ENCODE measurements around the gene COLEC11.
A peak's percentile ranks its signal among the peaks of the same experiment; 100 is the strongest.
"Not testable (repeated sequence)": the region's sequence is repeated elsewhere in the genome, so short reads cannot be mapped to it uniquely, and the experiment has no call there.

COLEC11 gene

DNA sequence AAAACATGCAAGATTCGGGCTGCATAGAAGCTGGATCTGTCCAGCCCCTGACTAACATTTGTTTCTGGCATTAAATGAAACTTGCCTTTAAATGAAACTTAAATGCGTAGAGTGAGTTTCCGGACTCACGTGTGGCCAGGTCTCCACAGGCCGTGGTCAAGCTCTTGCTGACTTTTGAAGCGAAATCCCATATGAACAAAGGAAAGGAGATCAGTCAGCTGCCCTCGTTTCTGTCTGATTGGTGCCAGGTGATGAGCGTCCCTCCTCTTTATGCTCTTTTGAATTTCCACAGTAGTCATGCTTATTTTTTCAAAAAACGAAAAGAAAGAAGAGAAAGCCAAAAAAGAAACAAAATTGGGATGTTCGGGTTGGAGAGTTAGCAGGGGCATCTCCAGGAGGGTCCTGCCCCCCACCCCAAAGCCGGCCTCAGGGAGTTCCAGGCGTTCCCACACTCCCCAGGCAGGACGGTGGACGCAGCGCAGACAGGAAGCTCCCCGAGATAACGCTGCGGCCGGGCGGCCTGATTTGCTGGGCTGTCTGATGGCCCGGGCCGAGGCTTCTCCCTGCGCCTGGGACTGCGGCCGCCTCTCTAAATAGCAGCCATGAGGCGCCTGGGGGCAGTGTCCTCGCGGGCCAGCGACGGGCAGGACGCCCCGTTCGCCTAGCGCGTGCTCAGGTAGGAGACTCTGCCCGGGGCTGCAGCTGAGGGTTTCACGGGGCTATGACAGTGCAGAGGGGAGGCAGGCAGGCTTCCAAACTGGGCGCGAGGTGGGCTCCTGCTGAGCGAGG is at the start of gene COLEC11:
TSS of gene COLEC11 (plus strand) at position 620 of the 789 bp plus-strand sequence. CDS start 9,229 bp downstream, outside the sequence.
- DNase-seq, result no peak

DNA sequence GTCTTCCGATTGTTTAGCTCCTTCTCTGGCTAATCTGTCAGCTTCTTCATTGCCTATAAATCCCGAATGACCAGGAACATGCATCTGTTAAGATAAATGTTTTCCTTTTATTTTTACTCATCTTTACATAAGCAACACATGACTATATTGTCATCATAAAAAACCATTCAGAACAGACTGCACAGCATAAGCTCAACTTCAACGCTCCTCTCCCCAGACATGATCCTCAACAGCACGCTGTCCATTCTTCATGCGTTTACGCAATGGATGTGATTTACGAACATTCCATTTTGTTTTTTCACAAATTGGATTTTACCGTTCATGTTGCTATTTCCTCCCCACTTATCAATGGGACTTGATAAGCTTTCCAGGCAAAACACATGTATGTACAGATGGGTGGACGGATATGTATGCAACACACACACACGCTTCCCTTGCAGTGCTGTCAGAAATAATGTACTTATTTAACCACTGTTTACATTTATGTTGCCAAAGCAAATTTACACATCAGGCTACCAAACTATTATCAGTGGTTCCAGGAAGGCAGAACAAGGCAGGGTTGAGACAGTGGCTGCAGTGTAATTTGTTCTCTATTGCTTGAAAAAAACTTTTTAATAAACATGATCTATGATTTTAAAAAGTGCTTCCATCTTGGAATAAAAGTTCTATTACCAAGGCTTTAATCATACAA is 49.0 kb upstream of the COLEC11 start:
- no peak for DNase-seq

DNA sequence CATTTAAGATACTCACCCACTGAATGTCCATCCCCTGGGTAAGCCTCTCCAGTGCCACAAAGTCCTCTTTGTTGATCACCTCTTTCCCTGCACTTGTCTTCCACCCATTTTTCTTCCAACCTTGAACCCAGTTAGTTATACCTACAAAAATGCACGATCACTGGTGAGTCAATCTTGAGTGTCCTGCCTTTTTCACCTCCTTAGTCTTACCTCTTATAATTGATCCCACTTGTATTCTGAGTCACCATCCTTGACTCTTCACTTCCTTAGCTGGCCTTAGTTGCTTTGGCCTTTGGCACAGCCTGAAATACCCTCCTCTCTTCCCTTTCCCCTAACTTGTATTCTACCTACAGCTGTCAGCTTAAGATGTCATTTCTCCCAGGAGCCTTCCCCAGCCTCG is 47.0 kb upstream of the COLEC11 start:
- no peak for DNase-seq

DNA sequence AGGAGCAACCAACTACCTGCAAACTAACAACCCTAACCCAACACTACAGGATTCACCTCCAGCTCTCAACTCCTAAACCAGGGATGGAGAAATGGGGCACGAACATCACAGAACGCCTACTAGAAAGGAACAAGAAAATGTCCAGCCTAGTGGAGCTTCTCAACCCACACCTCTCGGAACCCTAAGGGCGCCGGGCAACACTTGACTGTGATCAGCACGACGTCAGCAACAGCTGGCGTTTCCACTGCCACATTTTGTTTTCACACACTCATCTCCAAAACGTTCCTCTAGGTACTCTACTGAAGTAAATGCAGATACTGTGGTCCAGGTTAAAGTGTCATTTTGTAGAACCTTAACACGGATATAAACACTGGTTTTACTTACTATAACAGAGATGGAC is 41.0 kb upstream of the COLEC11 start:
- DNase-seq, result no peak

DNA sequence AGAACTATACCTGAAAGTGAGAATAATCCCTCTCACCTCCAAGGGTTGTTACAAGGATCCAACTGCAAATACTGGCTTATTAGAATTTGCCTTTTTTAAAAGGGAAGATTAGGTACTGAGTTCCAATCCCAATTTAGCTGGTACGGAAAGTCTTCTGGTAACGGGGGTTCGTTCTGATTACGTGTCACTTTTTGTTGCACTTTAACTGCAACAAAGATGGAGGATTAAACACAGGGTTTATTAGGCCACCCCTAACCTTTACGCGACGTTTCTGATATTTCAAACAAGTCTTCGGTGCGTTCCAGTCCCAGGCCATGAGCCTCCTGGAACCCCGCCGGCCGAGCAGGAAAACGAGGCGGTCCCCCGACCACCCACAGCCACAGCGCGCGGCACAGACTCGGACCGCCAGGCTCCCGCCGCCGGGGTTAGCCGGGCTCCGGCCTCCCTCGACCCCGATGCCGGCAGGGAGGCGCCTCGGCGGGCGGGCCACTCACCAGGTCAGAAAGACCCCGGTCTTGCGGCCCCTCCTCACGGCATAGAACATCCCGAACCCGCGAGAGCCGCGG is 37.2 kb upstream of the COLEC11 start:
- DNase-seq, result no peak

DNA sequence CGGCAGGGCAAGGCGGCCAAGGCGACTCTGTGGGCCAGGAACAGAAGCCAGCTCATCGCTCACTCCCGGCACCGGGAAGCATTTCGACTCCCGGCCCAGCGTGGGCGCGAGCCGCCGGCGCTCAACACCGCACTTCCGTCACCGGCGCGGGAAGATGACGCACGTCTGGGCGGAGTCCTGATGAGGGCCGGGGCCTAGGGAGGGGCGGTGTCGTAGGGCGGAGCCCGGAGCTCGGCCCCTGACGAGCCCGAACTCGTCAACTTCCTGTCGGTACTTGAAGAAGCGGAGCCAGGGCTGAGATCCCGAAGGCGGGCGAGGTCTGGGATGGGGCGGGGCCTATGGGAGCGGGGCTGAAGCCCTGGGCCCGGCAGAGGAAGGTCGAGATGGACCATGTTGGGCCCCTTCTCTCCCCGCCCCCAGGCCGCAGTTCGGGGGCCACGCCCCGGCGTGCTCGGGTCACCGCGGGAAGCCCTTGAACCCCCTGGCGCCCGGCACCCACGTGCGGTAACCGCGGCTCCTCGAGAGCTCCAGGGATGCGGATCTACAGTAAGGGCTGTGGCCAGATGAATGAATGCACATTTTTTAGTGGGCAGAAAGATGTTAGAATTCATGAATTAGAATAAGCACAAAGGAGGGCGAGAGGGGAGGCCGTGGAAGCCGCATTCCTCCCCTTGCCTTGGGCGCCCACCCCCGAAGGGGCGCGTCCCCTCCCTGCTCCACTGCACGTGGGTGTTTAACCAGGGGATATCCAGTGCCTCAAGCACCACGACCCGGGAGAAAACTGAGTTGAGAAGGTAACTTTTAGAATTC is 36.5 kb upstream of the COLEC11 start, which contains the start of gene RNASEH1:
TSS of gene RNASEH1 (minus strand) at position 129 of the 810 bp plus-strand sequence. CDS start at position 56, 73 bp downstream.
- peak; percentile 99 to 100 for DNase-seq

DNA sequence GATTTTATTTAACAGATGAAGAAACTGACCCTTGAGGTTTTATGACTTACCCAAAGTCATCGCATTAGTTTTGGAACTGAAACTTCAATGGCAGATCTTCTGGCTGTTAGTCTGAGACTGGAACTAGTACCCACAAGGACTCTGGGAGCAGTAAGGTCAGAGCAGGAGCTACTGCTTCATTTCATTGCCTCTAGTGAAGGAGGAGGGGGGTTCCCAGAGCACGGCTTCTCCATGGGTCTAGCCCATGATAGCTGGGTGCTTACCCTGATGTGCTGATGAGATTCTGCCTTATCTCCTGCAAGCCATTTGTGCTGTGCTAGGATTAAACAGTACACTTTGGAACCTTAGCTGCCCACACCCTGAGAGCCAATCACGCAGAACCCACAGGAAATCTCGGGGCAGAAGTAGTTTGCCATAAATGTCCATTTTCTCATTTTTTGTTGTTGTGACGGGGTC is 31.4 kb upstream of the COLEC11 start:
- no peak for DNase-seq

DNA sequence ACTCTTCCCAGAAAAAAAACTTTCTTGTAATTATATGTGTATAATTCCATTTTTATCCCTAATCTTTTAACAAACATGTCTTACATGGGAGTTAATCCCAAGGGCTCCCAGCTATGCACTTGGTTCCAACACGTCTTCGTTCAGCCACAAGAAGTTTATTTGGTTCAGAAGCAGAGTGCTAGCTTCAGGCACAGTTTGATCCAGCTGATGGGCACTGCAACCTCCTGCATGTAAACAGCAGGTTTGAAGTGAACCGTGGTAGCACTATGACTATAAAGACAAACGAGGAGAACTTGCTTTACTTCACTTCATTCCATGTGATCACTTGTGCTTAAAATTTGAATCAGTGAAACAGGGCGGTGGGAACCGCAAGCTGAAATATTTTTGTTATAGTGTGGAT is 29.8 kb upstream of the COLEC11 start:
- DNase-seq, result no peak

DNA sequence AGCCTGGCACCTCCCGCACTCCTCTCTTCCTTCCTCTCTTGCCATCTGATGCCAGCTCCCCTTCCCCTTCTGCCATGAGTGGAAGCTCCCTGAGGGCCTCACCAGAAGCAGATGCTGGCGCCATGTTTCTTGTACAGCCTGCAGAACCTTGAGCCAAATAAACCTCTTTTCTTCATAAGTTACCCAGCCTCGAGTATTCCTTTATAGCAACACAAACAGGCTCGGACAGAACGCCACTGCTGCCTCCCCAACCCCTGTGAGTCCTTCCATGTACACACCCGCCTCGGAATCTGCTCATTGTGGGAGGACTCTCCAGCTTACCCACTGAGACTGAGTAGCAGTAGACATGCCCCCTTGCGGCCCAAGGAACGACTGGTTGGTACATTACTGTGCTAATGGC is 28.1 kb upstream of the COLEC11 start:
- no peak for DNase-seq

DNA sequence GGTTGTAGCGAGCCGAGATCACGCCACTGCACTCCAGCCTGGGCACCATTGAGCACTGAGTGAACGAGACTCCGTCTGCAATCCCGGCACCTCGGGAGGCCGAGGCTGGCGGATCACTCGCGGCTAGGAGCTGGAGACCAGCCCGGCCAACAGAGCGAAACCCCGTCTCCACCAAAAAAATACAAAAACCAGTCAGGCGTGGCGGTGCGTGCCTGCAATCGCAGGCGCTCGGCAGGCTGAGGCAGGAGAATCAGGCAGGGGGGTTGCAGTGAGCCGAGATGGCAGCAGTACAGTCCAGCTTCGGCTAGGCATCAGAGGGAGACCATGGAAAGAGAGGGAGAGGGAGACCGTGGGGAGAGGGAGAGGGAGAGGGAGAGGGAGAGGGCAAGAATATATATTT is 25.3 kb upstream of the COLEC11 start:
- DNase-seq, result not testable (repeated sequence)

DNA sequence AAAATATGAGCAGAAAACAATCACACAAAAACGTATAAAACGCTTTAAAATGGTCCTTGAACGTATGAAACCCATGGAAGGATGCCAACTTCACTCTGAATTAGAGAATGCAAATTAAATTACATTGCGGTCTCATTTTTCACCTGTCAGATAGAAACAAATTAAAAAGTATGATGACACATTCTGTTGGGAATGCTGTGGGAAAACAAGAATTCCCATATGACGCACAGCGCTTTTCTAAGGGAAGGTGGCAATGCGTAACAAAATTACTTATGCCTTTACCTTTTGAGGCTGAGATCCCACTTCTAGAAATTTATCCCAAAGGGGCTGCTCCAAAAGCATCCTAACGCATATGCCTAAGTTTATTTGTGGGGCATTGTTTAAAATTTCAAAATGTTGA is 23.6 kb upstream of the COLEC11 start:
- no peak for DNase-seq

DNA sequence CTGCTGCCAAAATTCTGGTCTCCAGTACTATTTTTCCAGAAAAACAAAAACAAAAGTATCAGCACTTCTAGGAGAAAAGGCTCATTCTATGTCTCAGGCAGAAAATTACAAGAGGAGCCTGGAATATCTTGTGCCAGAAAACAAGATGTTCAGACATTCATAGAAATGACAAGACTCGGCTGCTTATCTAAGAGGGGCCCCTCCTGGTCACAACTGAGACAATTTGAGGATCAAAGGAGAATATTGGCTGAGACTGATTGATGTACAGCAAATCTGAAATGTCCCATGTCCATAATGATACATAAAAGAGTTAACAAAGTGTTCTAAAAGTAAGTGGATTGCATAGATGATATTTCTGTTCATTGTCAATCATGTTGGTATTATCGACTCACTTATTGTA is 22.3 kb upstream of the COLEC11 start:
- no peak for DNase-seq

DNA sequence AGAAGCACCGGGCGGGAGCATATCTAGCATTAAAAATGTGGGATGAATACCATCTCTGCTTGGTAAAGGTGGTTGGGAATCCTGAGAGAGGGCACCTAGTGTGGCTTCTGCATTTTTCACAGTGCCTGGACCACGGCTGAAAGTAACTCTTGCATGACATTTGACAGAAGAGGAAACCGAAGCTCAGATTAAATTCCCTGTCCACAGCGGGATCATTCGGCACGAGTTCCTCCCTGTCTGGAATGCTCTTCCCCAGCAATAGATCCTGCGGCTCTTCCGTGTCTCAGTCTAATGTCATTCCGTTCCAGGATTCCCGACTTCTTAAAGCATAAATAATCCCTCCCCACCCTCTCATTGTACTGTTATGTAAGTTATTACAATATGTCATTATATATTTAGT is 20.8 kb upstream of the COLEC11 start:
- no peak for DNase-seq

DNA sequence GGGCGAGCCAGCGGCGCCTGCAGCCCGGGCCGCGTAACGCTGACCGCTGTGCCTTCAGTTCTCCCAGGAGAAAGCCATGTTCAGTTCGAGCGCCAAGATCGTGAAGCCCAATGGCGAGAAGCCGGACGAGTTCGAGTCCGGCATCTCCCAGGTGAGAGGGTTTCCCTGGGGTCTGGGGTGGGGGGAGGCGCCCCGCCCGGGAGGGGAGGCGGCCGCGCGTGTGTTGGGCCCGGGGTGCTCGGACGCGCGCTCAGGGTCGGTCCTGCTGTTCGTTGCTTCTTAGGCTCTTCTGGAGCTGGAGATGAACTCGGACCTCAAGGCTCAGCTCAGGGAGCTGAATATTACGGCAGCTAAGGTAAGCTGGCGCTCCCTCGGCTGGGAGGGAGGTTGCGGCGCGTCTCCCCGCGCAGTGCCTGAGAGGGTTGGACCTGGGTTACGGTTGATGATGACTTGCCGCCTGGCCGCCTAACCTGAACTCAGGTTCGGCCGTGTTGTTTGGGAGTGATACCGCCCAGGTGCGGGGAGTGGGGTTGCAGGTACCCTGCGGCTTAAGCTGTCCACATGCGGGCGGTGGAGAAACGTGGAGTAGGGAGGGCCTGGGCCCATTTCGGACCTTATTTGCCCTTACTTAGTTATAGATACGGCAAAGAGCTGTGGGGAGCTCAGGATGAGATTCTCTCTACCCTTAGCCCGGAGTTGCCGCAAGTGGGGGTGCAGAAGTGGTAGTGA is 19.2 kb upstream of the COLEC11 start:
- DNase-seq, result peak in 1 of 2 donors; percentile 26

DNA sequence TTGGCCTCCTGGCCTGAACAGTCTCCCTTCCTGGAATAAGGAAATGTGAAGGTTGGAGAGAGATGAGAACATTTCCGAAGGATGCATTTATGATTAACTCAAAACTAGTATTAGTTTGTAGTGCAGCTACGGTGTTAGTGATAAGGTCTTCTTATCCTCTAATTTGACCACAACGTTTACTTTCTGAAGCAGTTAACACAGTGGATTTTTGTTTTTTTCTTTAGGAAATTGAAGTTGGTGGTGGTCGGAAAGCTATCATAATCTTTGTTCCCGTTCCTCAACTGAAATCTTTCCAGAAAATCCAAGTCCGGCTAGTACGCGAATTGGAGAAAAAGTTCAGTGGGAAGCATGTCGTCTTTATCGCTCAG is 18.7 kb upstream of the COLEC11 start:
- DNase-seq, result not testable (repeated sequence)

DNA sequence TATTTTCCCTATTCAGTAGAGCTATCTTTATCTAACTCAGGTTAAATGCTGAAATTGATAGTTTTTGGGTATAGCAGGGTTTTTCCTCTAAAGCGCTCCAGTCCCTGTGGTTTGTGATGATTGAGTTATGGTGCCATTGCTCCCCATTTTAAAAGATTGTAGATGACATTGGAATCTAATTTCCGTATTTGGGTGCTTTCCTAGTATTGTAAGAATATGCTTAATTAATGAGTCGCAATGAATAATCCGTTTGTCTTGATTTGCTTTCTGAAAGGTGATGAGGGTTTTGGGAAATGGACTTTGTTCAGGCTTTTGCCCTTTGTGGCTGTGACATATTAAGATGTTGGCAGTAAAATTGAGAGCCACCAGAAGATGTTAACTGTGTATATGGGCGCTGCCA is 15.9 kb upstream of the COLEC11 start:
- DNase-seq, result no peak

DNA sequence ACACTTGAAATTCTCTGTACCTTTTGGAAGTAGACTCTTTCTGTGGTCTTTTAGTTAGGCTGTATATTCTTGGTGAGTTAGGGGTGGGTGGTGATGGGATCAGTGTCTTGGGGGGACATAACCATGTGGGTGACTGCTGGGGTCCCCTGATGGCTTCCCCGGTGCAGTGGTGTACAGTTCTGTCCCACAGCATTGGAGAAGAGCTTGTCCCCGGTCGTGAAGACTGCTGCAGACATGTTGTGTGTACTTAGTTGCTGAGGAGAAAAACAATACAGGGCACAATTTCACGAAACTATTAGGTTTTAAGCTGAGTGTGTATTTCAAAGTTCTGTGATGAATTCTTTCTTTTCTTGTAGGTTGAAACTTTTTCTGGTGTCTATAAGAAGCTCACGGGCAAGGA is 14.5 kb upstream of the COLEC11 start:
- DNase-seq, result no peak

DNA sequence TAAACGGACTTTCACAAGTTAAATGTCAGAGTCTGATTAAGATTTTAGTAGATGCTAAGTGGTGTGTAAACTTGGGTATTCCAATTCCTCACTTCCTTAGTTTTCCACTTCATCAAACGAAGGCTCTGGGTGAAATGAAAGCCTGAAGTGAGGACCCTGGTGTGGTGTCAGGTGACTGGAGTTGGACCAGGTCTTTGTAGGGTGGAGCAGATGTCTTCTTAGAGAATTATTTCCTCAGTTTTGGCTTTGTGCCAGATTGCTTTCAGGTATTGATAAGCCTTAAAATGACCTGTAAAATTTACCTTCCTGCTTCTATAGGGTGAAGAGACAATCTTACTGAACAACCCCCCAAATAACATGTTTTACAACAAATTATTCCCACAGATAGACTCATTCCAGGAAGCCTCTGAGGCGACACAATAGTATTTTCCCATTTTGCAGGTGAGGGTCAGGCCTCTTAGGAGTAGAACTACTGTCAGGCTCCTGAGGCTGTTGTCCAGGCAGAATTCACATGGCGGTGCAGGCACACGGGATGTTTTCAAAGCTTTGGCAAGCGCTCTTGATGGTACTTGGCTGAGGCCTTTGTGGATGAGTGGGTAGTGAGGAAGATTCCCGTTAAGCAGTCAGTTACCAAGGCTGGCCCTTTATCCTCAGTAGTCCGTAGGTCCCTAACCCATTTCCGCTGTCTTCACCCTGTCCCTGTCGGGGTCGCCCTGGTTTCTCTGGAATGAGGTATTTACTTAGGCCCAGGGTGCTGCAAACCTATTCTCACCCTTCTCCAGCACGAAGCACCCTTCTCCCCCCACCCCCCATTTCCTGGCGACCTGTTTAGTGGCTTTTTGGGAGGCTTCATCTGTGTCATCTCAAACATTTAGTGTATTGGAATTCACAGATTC is 13.3 kb upstream of the COLEC11 start:
- no peak for DNase-seq

DNA sequence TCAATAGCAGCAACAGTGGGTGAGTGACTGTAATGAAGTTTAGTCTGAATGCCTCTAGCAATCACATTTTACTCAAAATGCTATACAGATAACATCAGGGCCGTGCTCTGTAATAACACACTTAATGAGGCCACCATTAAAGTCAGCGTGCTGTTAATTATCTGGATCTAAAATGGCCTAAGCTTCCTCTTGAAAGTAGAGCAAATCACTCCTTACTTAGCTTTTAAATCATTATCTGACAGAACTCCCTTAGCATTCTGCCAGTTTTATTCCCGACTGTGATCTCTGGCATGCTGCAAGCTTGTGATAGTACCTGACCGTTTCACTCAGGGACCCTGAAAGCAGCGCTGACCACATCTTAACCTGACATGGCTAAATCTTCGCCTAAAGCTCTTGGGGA is 10.8 kb upstream of the COLEC11 start:
- no peak for DNase-seq

DNA sequence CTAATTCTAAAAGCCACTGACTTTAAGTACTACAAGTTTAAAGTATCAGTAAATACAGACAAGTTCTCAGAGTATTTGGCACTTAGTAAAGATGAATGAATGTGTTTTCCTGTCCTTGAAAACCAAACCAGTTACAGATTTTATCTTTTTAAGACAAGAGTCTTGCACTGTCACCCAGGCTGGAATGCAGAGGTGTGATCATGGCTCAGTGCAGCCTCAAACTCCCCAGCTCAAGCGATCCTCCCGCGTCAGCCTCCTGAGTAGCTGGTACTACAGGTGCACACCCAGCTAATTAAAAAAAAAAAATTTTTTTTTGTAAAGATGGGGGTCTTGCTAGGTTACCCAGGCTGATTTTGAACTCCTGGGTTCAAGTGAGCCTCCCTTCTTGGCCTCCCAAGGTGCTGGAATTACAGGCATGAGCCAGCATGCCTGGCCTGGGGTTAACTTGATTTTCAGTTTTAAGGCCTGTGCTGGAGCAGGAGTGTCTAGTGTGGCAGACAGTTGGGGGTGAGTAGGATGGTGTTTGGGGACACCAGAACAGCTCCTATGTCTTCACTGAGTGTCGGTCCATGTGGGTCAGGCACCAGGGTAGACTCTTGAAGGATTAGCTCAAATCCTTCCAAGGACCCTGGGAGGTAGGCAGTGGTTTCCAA is 10.2 kb upstream of the COLEC11 start:
- no peak for DNase-seq
